ENCODE measurements around the gene MRGPRF.

- TF ChIP-seq CTCF (IDR thresholded peaks at IDR 0.05): no peak
- no peak for TF ChIP-seq RFX5 (IDR thresholded peaks at IDR 0.05)
- TF ChIP-seq EHMT2 (IDR thresholded peaks at IDR 0.05; ENCODE audit: low read depth): no peak
- no peak for TF ChIP-seq POLR2A (IDR thresholded peaks at IDR 0.05; ENCODE audit: low read length)
- TF ChIP-seq ELK1 (IDR thresholded peaks at IDR 0.05; ENCODE audit: low read depth, low read length): no peak
- TF ChIP-seq CHD4 (IDR thresholded peaks at IDR 0.05; ENCODE audit: borderline replicate concordance): no peak
- no peak for TF ChIP-seq ZSCAN20 (CRISPR knock-in tag; IDR thresholded peaks at IDR 0.05)
- TF ChIP-seq MYC (IDR thresholded peaks at IDR 0.05; ENCODE audit: borderline replicate concordance, low read length): no peak
- TF ChIP-seq RAD21 (conservative IDR thresholded peaks at IDR 0.05 in 1 of 2, IDR thresholded peaks at IDR 0.05 in 1 of 2): no peak
Observed at GRCh38 chr11:69059429-69059828, 46.4 kb upstream of the MRGPRF start.
